Right lobe of liver (tissue), 4 donors: Measurements from ENCODE around the gene PCIF1.

Experiments
- CTCF ChIP-seq, 4 donors: fragments of 200-600 bp in 3 of 4; fragments of 450-650 bp in 1 of 4; IDR thresholded peaks; one replicate each; pipeline versions ENCODE4 v1.5.1 to v1.8.0; 2016 to 2022; ENCODE audit warnings: antibody characterized with exemption in 4 of 4, mild to moderate bottlenecking in 2 of 4
- POLR2A ChIP-seq: fragments of 450-650 bp; IDR thresholded peaks from one replicate; pipeline ENCODE4 v1.6.1; 2017; ENCODE audit warnings: antibody characterized with exemption, mild to moderate bottlenecking
- donor health status: DM: no; HTN: no; CAD: no.
- donor health status: DM: no; HTN: no; CAD: no.
- donor health status: DM: no; HTN: yes; CAD: no.

GRCh38 chr20:45948261-45948733, 13.8 kb downstream of the PCIF1 start:
- TF ChIP-seq CTCF (IDR thresholded peaks at IDR 0.05) (no peak), POLR2A (no peak)
